HL-60 (cell line): Measurements from ENCODE around the gene WDR70.

ENCODE experiments used
- CTCF ChIP-seq: IDR thresholded peaks from one replicate; pipeline ENCODE4 v1.5.1; 2011; ENCODE audit warnings: low read length, control low read depth, inconsistent platforms; ENCODE audit not compliant: insufficient read depth
- GABPA ChIP-seq: IDR thresholded peaks from 2 replicates; pipeline ENCODE4 v1.6.1; 2012; ENCODE audit warnings: low read depth
- POLR2AphosphoS5 ChIP-seq: IDR thresholded peaks from 2 replicates; pipeline ENCODE4 v1.6.1; 2012; ENCODE audit warnings: low read depth
- REST ChIP-seq: IDR thresholded peaks from 2 replicates; pipeline ENCODE4 v1.6.1; 2012; ENCODE audit warnings: low read depth; ENCODE audit not compliant: insufficient replicate concordance
- SPI1 ChIP-seq: IDR thresholded peaks from 2 replicates; pipeline ENCODE4 v1.6.1; 2012; ENCODE audit warnings: low read depth, mild to moderate bottlenecking, borderline replicate concordance

- TF ChIP-seq CTCF: no peak
- TF ChIP-seq GABPA: no peak
- no peak for TF ChIP-seq POLR2AphosphoS5
- TF ChIP-seq REST: no peak
- no peak for TF ChIP-seq SPI1
Observed at GRCh38 chr5:37355161-37355560, 24.0 kb upstream of the WDR70 start.
